ENCODE data around the gene SGO2. TPM values are rescaled to one million over a fixed set of nuclear protein-coding genes. Genes with fewer than 3 reads are reported as not detected.
A peak's percentile ranks its signal among the peaks of the same experiment; 100 is the strongest.
"Not testable (repeated sequence)": the region's sequence is repeated elsewhere in the genome, so short reads cannot be mapped to it uniquely, and the experiment has no call there.

Gene SGO2
- polyA plus RNA-seq, 12 donors, result 5.5 to 13.0 (median 10.5) TPM; not detected in 1

DNA sequence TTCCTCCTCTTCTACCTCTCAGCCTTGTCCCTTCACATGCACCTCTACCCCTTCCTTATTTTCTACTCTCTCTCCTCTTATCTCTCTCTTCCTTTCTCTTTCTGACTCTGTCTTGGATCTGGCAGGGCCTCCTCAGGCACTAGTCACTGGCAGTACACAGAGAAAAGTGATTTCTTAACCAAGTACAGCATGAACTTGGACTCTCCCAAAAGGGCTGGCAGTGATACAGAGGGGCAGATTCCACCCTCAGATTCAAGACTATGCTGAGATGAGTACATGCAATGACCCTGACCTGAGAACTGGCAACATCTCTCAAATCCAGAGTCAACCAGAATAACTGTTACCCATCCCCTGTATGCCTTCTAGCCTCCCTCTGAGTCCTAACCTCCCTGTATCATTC is 64.1 kb downstream of the SGO2 start:
- no peak for DNase-seq

DNA sequence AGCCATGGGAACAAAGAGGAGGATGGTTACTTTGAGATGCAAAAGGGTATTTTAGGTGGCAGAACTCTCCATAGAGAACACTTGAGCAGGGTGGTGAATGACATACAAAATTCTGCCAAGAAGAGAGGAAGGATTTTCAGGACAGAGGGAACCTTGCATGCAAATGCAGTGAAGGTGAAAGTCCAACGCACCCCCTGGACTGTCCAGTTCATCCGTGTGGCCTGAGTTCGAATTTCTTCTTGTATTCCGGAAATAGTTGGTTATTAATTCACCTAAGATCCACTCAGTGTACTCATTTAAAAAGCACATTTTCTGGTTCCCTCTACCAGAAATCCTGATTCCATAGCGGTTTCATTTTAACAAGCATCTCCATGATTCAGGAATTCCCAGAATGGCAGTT is 65.3 kb downstream of the SGO2 start:
- no peak for DNase-seq

DNA sequence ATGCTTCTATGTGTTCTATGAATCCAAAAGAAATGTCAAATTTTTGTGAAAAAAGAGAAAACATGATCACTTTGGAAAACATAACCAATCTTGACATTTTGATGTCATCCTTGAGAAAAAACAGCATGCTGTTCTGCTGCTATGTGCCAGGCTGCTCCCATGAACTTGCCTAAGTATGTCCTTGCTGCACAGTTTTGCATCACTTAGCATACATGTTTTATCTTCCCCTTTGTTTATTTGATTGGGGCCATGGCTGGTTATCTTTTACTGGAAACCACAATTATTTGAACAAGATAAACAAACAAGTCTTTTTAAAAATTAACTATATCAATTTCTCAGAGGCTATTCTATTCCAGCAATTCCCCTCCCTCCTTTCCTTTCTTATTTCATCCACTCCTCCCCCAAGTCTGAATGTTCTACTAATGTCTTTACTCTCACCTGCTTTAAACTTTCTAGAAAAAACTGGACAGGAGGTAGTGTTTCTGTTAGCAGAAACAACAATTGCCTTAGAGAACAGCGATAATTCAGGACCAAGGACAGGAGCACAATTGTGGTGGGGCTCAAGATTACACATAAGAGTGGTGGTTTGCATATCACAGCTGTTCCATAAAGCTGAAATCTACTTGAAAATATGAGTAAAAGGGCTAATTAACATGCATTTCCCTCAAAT is 66.5 kb downstream of the SGO2 start:
- no peak for DNase-seq

DNA sequence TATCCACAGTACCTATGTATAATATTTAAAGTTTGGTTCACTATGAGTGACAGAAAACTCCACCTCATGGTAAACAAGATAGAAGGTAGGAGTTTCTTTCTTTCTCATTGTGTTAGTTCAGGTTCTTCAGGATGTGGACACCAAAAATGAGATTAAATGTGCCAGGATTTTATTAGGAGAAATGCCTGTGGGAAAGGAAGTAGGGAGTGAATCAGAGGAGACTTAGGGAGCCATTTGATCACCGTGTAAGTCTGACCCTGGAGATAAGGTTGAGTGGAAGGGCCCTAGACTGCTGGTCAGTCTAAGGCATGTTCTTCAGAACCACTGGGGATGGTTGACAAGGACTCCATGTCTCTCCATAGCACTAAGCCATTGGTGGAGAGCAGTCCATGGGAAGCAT is 67.9 kb downstream of the SGO2 start:
- no peak for DNase-seq

DNA sequence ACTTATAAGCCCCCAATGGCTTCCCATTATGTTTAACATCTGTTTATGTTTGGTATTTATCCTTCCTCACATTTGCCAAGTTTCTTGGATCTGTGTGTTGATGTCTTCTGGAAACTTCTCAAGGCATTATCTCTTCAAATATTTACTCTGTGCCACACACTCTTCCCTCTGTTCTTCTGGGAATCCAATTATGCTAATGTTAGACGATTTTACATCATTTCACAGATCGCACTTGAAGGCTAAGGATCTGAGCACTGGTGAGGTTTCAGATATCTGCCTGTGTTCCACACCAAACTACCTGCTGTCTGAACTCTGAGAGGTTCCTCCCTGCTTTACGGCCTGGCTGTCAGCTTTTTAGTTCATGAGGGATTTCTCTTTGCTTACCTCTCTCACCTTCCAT is 69.9 kb downstream of the SGO2 start:
- DNase-seq, result no peak

GRCh38 chr2:200596774-200597570 is 71.0 kb downstream of the SGO2 start:
- no peak for DNase-seq

GRCh38 chr2:200599206-200599605 is 73.2 kb downstream of the SGO2 start:
- no peak for DNase-seq

- no peak for DNase-seq
Observed at GRCh38 chr2:200600549-200601225, 74.7 kb downstream of the SGO2 start.

- no peak for DNase-seq
Observed at GRCh38 chr2:200602584-200602983, 76.6 kb downstream of the SGO2 start.

DNA sequence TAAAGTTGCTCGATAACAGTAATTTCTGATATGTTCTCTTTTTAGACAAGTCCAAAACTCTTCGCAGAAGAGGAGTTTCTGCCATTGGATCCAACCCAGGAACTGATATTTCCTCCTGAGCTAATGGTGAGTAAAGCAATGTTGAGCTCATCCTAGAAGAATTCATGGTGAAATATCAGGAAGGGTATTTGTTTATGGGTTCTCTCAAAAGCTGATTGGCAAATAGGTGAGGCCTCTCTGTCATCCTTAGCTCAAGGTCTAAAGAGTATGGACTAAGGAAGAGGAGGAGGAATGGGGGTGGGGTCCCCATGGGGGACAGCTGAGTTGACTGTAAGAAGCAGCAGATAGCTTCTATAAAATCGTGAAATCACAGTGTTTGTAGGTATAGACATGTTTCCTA is 78.0 kb downstream of the SGO2 start:
- no peak for DNase-seq

DNA sequence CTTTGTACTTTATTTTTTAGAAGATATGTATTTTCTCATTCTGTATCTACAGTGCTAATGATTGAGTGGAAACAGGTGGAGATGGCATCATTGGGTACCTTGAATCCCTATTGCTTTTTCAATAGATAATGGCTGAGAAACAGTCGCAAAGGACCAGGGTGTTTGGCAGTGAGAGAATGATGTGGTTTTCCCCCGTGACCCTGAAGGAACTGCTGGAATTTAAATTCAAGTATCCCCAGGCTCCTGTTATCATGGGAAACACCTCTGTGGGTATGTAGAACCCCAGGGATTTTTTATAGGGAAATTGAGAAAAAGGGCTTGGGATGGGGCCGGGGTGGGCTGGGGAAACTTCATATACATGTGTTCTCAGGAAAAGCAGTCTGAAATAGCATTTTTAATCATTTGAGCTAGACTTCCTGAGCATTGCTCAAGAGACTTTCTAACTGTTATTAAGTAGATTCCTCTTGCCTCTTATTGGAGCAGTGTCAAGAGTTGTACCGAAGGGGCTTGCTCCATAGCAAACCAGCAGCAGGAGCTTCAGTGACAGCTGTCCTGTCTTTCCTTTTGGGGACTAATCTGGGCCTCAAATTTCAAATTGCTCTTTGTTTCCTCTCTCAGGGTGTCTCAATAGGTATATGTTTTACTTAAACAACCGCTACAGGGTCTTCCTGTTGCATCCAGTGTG is 78.7 kb downstream of the SGO2 start:
- DNase-seq, result no peak

DNA sequence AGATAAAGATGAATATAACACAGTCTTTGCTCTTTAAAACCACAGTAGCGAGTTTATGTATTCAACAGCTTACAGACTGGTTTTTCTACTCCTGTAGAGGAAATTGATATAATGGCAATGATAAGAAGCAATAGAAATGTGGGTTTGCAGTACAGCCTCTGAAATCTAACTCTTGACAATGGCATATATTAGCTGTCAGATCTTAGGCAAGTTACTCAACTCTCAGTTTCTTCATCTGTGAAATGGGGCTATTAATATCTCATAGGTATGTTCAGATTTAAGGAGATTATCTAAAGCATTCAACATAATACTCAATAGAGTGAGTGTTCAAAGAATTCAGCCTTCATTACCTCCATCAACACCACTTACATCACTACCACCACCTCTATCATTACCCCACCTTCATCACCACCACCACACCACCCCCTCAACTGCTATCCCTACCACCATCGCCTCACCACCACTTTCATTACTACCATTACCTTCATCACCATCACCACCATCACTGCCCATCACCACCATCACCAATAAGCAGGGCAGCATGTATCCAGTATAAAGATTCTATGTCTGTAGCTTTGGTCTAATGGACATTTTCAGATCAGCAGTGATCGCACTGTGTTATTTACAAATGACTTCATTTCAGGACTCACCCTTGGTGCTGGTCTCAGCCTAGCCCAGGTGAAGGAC is 82.5 kb downstream of the SGO2 start:
- no peak for DNase-seq

- DNase-seq, result no peak
Observed at GRCh38 chr2:200609028-200609614, 83.1 kb downstream of the SGO2 start.

- DNase-seq, result not testable (repeated sequence)
Observed at GRCh38 chr2:200610217-200610616, 84.2 kb downstream of the SGO2 start.

- DNase-seq, result no peak
Observed at GRCh38 chr2:200613692-200614091, 87.7 kb downstream of the SGO2 start.

- DNase-seq, result no peak
Observed at GRCh38 chr2:200614249-200614648, 88.2 kb downstream of the SGO2 start.

GRCh38 chr2:200615247-200615646 is 89.2 kb downstream of the SGO2 start:
- no peak for DNase-seq

DNA sequence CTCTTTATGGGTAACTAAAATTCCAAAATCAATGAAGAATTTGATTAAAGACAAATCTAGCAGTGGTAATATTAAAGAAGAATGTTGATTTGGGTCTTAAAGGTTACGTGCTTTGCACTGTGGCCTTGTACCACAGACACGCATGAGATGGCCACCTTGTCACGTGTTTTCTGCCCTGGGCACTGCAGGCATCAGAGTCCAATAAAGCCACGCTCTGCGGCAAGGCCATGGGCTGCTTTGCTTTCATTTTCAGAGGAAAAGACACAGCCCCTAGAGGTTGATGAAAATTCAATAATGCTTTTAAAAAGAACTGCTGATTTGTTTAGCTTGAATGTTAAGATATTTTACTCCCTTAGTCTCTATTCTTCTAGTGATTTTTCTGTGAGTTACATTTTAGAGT is 90.2 kb downstream of the SGO2 start:
- no peak for DNase-seq

DNA sequence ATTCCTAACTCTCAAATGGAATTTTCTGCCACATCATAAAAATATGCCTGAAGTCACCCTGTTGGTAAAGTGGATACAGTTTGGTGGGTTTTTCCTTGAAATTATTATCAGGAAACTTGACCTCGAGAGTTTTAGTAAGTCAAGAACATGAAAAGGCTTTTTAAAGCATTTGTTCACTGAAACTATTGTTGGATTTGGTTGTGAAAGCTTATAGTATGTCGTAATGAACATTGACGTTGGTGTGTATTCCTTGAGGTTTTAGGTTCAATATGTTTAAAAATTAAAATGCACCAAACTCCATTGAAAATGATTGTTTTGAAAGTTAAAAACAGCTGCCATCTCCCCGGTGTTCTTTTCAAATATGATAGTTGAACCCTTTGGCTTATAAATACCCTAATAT is 90.6 kb downstream of the SGO2 start:
- DNase-seq, result no peak

- DNase-seq, result peak; percentile 18
Observed at GRCh38 chr2:200617156-200618053, 91.4 kb downstream of the SGO2 start.

All from muscle of arm (tissue), 12 donors.